GM12873 (cell line): ENCODE data around the gene EIF4E1B.

Experiments used
- TF ChIP-seq, protein P1 (sequence below): IDR thresholded peaks from 2 replicates; pipeline ENCODE4 v1.5.1; 2012; ENCODE audit warnings: low read depth, mild to moderate bottlenecking, moderate library complexity, low read length, control low read depth; ENCODE audit not compliant: insufficient read depth; ENCODE audit errors: missing control alignments

Gene EIF4E1B

DNA sequence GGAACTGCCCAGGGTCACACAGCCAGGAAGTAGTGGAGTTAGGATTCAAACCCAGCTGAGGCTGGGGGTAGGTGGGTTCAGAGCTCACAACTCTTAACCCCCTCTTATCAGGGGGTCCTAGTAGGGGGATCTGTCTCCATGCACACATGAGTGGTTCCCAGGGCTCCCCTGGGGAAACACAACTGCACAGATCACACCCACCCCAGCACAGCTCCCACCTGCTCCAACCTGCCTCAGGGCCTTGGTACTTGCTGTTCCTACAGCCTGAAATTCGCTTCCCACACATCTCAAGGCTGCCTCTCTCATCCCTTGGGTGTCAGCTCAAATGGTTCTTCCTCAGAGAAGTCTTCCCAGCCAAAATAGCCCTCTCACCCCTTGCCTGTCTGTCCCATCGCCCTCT is 5.0 kb upstream of the EIF4E1B start:
- TF ChIP-seq, protein P1, sequence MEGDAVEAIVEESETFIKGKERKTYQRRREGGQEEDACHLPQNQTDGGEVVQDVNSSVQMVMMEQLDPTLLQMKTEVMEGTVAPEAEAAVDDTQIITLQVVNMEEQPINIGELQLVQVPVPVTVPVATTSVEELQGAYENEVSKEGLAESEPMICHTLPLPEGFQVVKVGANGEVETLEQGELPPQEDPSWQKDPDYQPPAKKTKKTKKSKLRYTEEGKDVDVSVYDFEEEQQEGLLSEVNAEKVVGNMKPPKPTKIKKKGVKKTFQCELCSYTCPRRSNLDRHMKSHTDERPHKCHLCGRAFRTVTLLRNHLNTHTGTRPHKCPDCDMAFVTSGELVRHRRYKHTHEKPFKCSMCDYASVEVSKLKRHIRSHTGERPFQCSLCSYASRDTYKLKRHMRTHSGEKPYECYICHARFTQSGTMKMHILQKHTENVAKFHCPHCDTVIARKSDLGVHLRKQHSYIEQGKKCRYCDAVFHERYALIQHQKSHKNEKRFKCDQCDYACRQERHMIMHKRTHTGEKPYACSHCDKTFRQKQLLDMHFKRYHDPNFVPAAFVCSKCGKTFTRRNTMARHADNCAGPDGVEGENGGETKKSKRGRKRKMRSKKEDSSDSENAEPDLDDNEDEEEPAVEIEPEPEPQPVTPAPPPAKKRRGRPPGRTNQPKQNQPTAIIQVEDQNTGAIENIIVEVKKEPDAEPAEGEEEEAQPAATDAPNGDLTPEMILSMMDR, result no peak

DNA sequence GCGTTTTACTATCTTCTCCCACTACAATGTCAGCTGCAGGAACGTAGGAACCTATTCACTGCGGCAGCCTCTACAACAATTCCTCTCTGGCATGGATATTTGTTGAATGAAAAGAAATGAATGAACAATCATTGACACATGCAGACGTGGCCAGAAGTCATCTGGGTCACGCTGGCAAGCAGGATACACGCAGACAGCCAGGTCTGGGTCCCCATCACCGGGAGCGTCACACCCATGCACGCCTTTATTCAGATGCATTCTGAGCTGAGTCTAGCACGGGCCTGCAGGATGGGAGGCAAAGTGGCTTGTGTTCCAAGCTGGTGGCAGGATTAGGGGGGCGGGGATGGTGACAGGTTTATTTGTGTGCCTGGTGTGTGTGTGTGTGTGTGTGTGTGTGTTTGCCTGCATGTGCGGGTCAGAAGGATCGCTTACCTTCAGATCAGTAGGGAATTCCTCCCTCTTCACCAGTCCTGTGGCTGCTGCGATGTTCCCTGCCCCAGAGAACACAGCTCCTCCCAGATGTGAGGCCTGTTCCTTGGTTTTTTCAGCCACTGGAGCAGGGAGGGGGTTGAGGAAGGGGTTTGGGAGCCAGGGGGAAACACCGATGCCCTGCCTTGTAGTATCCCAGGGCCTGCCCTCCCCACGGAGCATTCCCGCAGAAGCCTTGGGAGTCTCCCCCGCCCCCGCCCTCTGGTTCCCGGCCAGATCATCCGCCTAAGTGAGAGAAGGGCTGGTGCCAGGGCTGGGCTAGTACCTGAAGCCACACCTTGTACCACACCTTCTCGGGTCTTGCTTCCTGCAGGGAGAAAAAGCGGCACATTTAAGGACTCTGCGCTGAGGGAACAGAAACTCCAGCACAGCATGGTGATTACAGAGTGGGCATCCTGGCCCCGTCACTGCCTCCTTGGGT is 4.3 kb upstream of the EIF4E1B start:
- TF ChIP-seq, protein P1, result no peak

DNA sequence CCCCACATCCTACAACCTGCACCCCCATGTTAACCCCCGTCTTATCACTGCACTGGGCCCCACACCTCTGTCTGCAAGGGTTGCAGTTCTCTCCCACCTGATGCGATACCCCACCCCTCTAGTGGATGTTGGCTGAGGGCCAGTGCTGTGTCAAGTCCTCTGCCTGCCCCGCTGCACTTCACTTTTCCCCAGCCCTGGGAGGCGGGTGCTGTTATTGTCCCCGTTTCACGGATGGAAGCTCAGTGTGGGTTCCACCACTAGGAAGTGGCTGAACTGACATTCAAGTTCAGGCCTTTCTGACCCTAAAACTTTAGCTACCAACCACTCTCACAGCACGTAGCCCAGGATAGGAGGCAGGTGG is 3.6 kb upstream of the EIF4E1B start:
- TF ChIP-seq, protein P1, result no peak

DNA sequence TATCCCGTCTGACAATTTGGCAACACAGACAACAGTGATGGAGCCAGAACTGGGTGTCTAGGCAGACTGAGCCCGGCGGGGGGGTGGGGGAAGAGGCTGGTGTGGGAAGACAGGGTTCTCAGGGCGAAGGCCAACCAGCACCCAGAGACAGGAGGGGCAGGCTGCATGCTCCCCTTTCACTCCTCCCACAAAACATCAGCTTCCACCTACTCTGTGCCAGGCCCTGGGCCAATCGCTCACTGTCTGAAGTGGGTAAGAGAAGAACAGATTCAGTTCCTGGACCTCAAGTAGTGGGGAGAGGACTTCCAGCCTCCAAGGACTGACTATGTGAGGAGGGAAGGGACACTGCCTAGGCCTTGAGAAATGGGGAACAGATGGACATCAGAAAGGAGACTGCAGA is 2.9 kb upstream of the EIF4E1B start:
- TF ChIP-seq, protein P1, result no peak

DNA sequence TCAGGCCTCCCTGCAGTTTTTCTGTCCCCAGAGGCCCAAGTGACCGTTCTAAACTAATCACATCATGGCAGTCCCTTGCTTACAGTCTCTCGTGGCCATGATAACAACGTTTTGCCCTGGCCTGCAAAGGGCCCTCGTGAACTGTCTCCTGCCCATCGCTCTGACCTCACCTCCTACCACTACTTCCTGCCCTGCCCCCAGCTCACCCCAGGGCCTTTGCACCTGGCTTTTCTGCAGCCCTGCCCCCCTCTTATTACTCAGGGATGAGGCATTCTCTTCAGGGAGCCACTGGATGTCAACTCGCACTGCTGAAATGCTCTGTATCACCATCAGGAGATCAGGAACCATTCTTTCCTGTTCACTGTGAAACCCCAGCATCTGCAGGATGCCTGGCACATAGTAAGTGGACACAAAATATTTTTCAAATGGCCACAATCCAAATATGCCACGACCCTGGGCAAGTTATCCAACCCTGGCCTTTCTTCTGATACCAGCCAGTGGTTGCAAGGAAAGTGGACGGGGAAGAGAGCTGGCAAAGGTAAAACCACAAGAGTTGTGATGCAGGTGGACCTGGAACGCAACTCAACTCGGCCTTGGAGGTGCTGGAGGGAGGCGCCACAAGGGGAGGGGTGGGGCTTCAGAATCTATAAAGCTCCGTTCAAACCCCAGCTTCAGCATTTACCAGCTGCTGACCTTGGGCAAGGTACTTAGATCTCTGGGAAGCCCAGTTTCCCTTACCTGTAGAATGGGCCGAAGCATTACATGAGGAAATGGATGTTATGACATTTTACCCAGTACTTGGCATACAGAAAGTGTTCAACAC is 1.9 kb upstream of the EIF4E1B start:
- TF ChIP-seq, protein P1, result no peak

DNA sequence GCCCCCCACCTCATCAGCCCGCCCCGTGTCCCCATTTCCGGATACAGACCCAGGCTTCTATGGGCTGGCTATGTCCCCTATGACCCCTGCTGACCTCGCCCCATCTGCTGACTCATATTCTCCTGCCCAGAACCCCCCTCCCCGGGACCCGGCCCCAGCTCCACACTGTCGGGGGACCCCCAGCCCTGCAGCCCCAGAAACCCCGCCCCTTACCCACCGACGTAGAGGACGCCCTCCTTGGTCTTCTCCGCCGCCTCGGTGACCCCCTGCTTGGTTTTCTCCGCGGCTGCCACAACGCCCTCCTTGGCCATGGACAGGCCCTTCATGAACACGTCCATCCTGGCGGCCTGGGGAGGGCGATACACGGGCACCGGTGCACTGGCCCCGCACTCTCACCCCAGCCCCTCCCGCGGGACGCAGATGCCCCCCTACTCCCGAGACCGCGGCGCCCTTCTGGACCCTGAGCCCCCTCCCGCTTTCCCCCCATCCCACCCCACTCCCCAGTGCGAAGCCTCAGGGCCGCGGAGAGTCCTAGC is 1.1 kb upstream of the EIF4E1B start:
- TF ChIP-seq, protein P1, result no peak

DNA sequence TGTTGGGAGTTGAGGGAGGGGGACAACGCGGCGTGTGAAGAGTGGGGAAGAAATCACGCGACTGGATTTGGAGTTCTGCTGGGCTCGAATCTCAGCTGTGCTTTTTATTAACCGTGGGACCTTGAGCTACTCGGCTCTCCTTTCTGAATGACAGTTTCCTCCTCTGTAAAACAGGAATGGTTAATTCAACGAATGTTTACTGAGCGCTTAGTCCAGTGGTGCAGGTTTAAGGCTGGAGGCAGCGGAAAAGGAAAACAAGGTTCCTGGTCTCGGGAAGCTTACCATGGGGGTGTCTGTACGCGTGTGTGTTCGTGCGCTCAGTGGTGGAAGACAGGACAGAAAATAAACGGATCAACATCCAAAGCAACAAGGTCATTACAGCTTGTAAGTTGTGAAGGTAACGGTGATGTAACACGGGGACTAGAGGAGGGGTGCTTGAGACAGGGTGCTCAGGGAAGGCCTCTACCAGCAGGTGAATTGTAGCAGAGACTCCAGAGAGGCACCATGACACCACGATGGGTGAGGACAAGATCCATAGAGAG is 277 bp downstream of the EIF4E1B start:
- TF ChIP-seq, protein P1, result no peak
